ENCODE measurements around the gene BTBD19. TPM values are rescaled to one million over a fixed set of nuclear protein-coding genes. Genes with fewer than 3 reads are reported as not detected.

BTBD19 gene
- polyA plus RNA-seq, 1 of the 3 experiments (the other 2 are of a cell fraction): 36.9 TPM

- Histone ChIP-seq H4K20me1 (ENCODE audit: insufficient read depth) (peaks cover 41% of the 10 kb centered on the region), H3K4me1 (ENCODE audit: control insufficient read depth in 1 of 2, insufficient read depth in 2 of 2, low read depth in 1 of 2, low read length in 1 of 2) (peaks cover 14 to 16% of the 10 kb centered on the region in 2 experiments; a peak in 3 of 4 replicates), H3K79me2 (ENCODE audit: insufficient read depth) (peaks cover 56% of the 10 kb centered on the region), H3K36me3 (replicated peaks in 1 of 2; ENCODE audit: control insufficient read depth in 1 of 2, insufficient read depth in 2 of 2, low read length in 1 of 2) (peaks cover 22 to 58% of the 10 kb centered on the region in 2 experiments), H3K9ac (peak overlapping the region; percentile 93), H2AFZ (ENCODE audit: low read depth) (no peak overlapping the region), H3K27ac (ENCODE audit: low read depth in 2 of 2, low read length in 1 of 2) (0 out of 4 replicates have a peak overlapping the region, but pooled peaks of 1 of the 2 experiments have one; percentile 12), H3K4me2 (peak overlapping the region; percentile 98), H3K9me2 (no peaks in the 10 kb centered on the region), H3K4me3 (ENCODE audit: low read depth in 2 of 2, low read length in 1 of 2) (peak overlapping the region; percentile 54 to 79), H3F3A (replicated peaks; ENCODE audit: insufficient read depth) (peaks cover 72% of the 10 kb centered on the region), H3K9me3 (no peaks in the 10 kb centered on the region), H3K27me3 (ENCODE audit: insufficient read depth) (no peaks in the 10 kb centered on the region)
- CTCF ChIA-PET: interaction anchor here (0.7 to 1.1 kb wide), 3 partner anchors 9 to 65 kb away, joined by 3 to 7 read pairs (median 5); no protein-coding TSS in a partner anchor
- 72% methylated on average over 13 of the region's 14 CpGs for WGBS (ENCODE audit: low lambda C conversion rate)
- POLR2A ChIA-PET: interaction anchor here (1.1 kb wide), 1 partner anchor 15 kb away, joined by 3 read pairs; no protein-coding TSS in a partner anchor
- DNase-seq: no peak
- TF ChIP-seq TAF1 (IDR thresholded peaks at IDR 0.05; ENCODE audit: borderline replicate concordance, low read depth, low read length): no peak
- no peak for TF ChIP-seq CTCF (IDR thresholded peaks at IDR 0.05)
- TF ChIP-seq NRF1 (IDR thresholded peaks at IDR 0.05; ENCODE audit: low read depth, low read length): no peak
- no peak for TF ChIP-seq USF1 (IDR thresholded peaks at IDR 0.05; ENCODE audit: borderline replicate concordance, low read depth)
- TF ChIP-seq FOSL2 (IDR thresholded peaks at IDR 0.05; ENCODE audit: borderline replicate concordance, low read depth): no peak
- no peak for TF ChIP-seq YY1 (IDR thresholded peaks at IDR 0.05; ENCODE audit: low read depth)
- TF ChIP-seq POLR2AphosphoS5 (IDR thresholded peaks at IDR 0.05; ENCODE audit: low read depth, low read length): no peak
- TF ChIP-seq NFIC (IDR thresholded peaks at IDR 0.05; ENCODE audit: borderline replicate concordance): no peak
- no peak for TF ChIP-seq RFX5 (IDR thresholded peaks at IDR 0.05; ENCODE audit: low read length)
- no peak for TF ChIP-seq EP300 (IDR thresholded peaks at IDR 0.05; ENCODE audit: borderline replicate concordance in 1 of 2, low read depth in 1 of 2, low read length in 1 of 2)
Observed at GRCh38 chr1:44777547-44777946, 30.8 kb upstream of the BTBD19 start.

- Histone ChIP-seq H3K27me3 (ENCODE audit: insufficient read depth) (no peaks in the 10 kb centered on the region), H3K27ac (ENCODE audit: low read depth in 2 of 2, low read length in 1 of 2) (0 out of 4 replicates have a peak overlapping the region, but pooled peaks of 1 of the 2 experiments have one; percentile 12), H3K4me1 (ENCODE audit: control insufficient read depth in 1 of 2, insufficient read depth in 2 of 2, low read depth in 1 of 2, low read length in 1 of 2) (peaks cover 14 to 16% of the 10 kb centered on the region in 2 experiments; a peak in 3 of 4 replicates), H2AFZ (ENCODE audit: low read depth) (no peak overlapping the region), H3F3A (replicated peaks; ENCODE audit: insufficient read depth) (peaks cover 69% of the 10 kb centered on the region), H3K4me3 (ENCODE audit: low read depth in 2 of 2, low read length in 1 of 2) (peak overlapping the region in 1 of 2 experiments; percentile 54; a peak in 1 of 4 replicates), H3K9ac (peak overlapping the region; percentile 93; the same call in 1 of the 2 replicates), H3K9me3 (no peaks in the 10 kb centered on the region), H3K4me2 (peak overlapping the region; percentile 98), H4K20me1 (ENCODE audit: insufficient read depth) (peaks cover 41% of the 10 kb centered on the region), H3K79me2 (ENCODE audit: insufficient read depth) (peaks cover 56% of the 10 kb centered on the region), H3K9me2 (no peaks in the 10 kb centered on the region), H3K36me3 (replicated peaks in 1 of 2; ENCODE audit: control insufficient read depth in 1 of 2, insufficient read depth in 2 of 2, low read length in 1 of 2) (peaks cover 22 to 58% of the 10 kb centered on the region in 2 experiments)
- no peak for DNase-seq
- ChIA-PET CTCF (interaction anchor here (0.7 to 1.1 kb wide), 3 partner anchors 9 to 65 kb away, joined by 3 to 7 read pairs (median 5); no protein-coding TSS in a partner anchor), POLR2A (interaction anchor here (1.1 kb wide), 1 partner anchor 15 kb away, joined by 3 read pairs; no protein-coding TSS in a partner anchor)
- 81% methylated on average over 8 of the region's 13 CpGs for WGBS (ENCODE audit: low lambda C conversion rate)
- no peak for TF ChIP-seq PBX3 (IDR thresholded peaks at IDR 0.05)
- no peak for TF ChIP-seq SMC3 (IDR thresholded peaks at IDR 0.05; ENCODE audit: low read depth, low read length)
- no peak for TF ChIP-seq GABPA (IDR thresholded peaks at IDR 0.05; ENCODE audit: low read depth)
- no peak for TF ChIP-seq RXRA (IDR thresholded peaks at IDR 0.05; ENCODE audit: borderline replicate concordance, low read depth)
- no peak for TF ChIP-seq SIN3A (IDR thresholded peaks at IDR 0.05; ENCODE audit: borderline replicate concordance, low read depth, low read length)
- no peak for TF ChIP-seq FOXM1 (IDR thresholded peaks at IDR 0.05; ENCODE audit: low read depth)
- no peak for TF ChIP-seq POLR2AphosphoS5 (IDR thresholded peaks at IDR 0.05; ENCODE audit: low read depth, low read length)
- TF ChIP-seq CHD2 (IDR thresholded peaks at IDR 0.05; ENCODE audit: low read length, partially characterized antibody): no peak
- TF ChIP-seq ELF1 (IDR thresholded peaks at IDR 0.05): no peak
- TF ChIP-seq REST (IDR thresholded peaks at IDR 0.05; ENCODE audit: low read depth, low read length): no peak
- TF ChIP-seq RCOR1 (IDR thresholded peaks at IDR 0.05; ENCODE audit: low read length): no peak
Observed at GRCh38 chr1:44777969-44778635, 30.2 kb upstream of the BTBD19 start.

Measured in SK-N-SH (cell line).